22Rv1 (cell line): ENCODE results near the gene TRIL.

Experiments used
- H3K27ac ChIP-seq: fragments of 450-650 bp; 2 replicates; pipeline ENCODE4 v1.5.1; 2017
- CTCF ChIP-seq: fragments of 450-650 bp; IDR thresholded peaks from 2 replicates; pipeline ENCODE4 v1.5.1; 2017; ENCODE audit warnings: mild to moderate bottlenecking
- ZFX ChIP-seq: fragments of 450-650 bp; IDR thresholded peaks from 2 replicates; pipeline ENCODE4 v1.6.1; 2017; ENCODE audit warnings: antibody characterized with exemption, borderline replicate concordance

Gene TRIL

GRCh38 chr7:28904578-28905048 lies 53.5 kb downstream of the TRIL start:
- no peak overlapping the region for H3K27ac ChIP-seq
- no peak for TF ChIP-seq ZFX
- TF ChIP-seq CTCF = no peak

GRCh38 chr7:28903730-28904577 lies 54.2 kb downstream of the TRIL start:
- TF ChIP-seq ZFX = no peak
- no peak for TF ChIP-seq CTCF
- H3K27ac ChIP-seq = no peak overlapping the region
